Measurements from ENCODE around the gene SAMM50.

SAMM50 gene

GRCh38 chr22:44026630-44027511 lies 71.6 kb downstream of the SAMM50 start:
- DNase-seq = peak in 23 of 58 donors; percentile 11 to 65 (median 25)

- DNase-seq = no peak
Measured at GRCh38 chr22:44028091-44028490, 72.8 kb downstream of the SAMM50 start.

- no peak for DNase-seq
Measured at GRCh38 chr22:44029069-44029468, 73.8 kb downstream of the SAMM50 start.

- DNase-seq = no peak
Measured at GRCh38 chr22:44030051-44030701, 74.9 kb downstream of the SAMM50 start.

GRCh38 chr22:44030702-44031082 lies 75.5 kb downstream of the SAMM50 start:
- no peak for DNase-seq

GRCh38 chr22:44031158-44031952 lies 76.1 kb downstream of the SAMM50 start:
- DNase-seq = no peak

- DNase-seq = no peak
Measured at GRCh38 chr22:44032126-44032730, 77.0 kb downstream of the SAMM50 start.

- DNase-seq = no peak
Measured at GRCh38 chr22:44033287-44033686, 78.0 kb downstream of the SAMM50 start.

GRCh38 chr22:44033694-44034093 lies 78.5 kb downstream of the SAMM50 start:
- DNase-seq = no peak

- DNase-seq = peak in 6 of 58 donors; percentile 9 to 52 (median 24)
Measured at GRCh38 chr22:44037519-44038375, 82.5 kb downstream of the SAMM50 start.

GRCh38 chr22:44039566-44040171 lies 84.4 kb downstream of the SAMM50 start:
- no peak for DNase-seq

GRCh38 chr22:44042249-44043218 lies 87.3 kb downstream of the SAMM50 start:
- DNase-seq = no peak

GRCh38 chr22:44045145-44045544 lies 89.9 kb downstream of the SAMM50 start:
- DNase-seq = no peak

Measured in anterior cingulate cortex (tissue), 58 donors.